HepG2 (cell line): ENCODE results near the gene GRB2. TPM values are rescaled to one million over a fixed set of nuclear protein-coding genes. Genes with fewer than 3 reads are reported as not detected.

Source experiments
- ATAC-seq: fragments of 200-7000 bp; cut with Tn5 transposase; 3 replicates; pipeline ENCODE4 v1.9.1; 2020; ENCODE audit warnings: mild to moderate bottlenecking, moderate library complexity
- BruUV-seq: library from RNA; stranded (reverse); fragments of 400-500 nt; replicated peaks from 2 replicates; lab custom pipeline; 2021; lab: Mats Ljungman, UMichigan
- CTCF ChIA-PET: fragments of 300-600 bp; formaldehyde crosslinking; extraction: SDS; loops from one replicate; lab custom pipeline; 2021; ENCODE audit warnings: low total read pairs, inconsistent platforms, low intra/inter-chr PET ratio; lab: Yijun Ruan, JAX
- POLR2A ChIA-PET: fragments of 350-600 bp; sonication (Branson Sonifier 250); formaldehyde crosslinking; loops from one replicate; lab custom pipeline; 2020; ENCODE audit warnings: antibody characterized with exemption, inconsistent platforms; lab: Yijun Ruan, JAX
- DNase-seq: peaks from one replicate; pipeline ENCODE4 v3.0.0-alpha.2; 2015; ENCODE audit warnings: low spot score
- FAIRE-seq: peaks from 3 replicates; lab custom pipeline; 2011; peaks lifted over from hg19 to GRCh38; lab: Jason Lieb, UNC
- H2AFZ ChIP-seq: one replicate; pipeline ENCODE4 v1.6.1; 2011; ENCODE audit warnings: low read length, inconsistent platforms
- H3K27ac ChIP-seq: fragments of 300-600 bp; 3 replicates; pipeline ENCODE4 v1.8.0; 2011; ENCODE audit warnings: mixed run types, mild to moderate bottlenecking, mixed read lengths, low read length, inconsistent platforms; ENCODE audit not compliant: insufficient read depth; ENCODE audit errors: extremely low read length
- H3K27me3 ChIP-seq, 2 experiments: fragments of 200-600 bp in 1 of 2; 2 replicates in 1 of 2; 3 replicates in 1 of 2; pipeline versions ENCODE4 v1.6.0 to v1.8.0; 2011; ENCODE audit warnings: low read length in 2 of 2, mild to moderate bottlenecking in 2 of 2, moderate library complexity in 2 of 2, inconsistent platforms in 1 of 2; ENCODE audit not compliant: insufficient read depth in 2 of 2, control insufficient read depth in 1 of 2
- H3K36me3 ChIP-seq, 2 experiments: fragments of 200-600 bp in 1 of 2; replicated peaks in 1 of 2; 2 replicates in 1 of 2; 3 replicates in 1 of 2; pipeline versions ENCODE4 v1.5.1 to v1.8.0; 2011; ENCODE audit warnings: low read length in 2 of 2, inconsistent platforms in 1 of 2; ENCODE audit not compliant: insufficient read depth in 2 of 2, control insufficient read depth in 1 of 2
- H3K4me1 ChIP-seq: 2 replicates; pipeline ENCODE4 v1.5.1; 2012; ENCODE audit warnings: low read length, inconsistent platforms; ENCODE audit not compliant: insufficient read depth
- H3K4me2 ChIP-seq: 2 replicates; pipeline ENCODE4 v1.6.0; 2011; ENCODE audit warnings: low read depth, low read length, inconsistent platforms
- H3K4me3 ChIP-seq, 3 experiments: fragments of 200-600 bp in 1 of 3; sonication (generic), shearing (Covaris generic) in 1 of 3; replicated peaks in 1 of 3; 2 replicates each; pipeline ENCODE4 v1.5.1; 2011 to 2016; ENCODE audit warnings: low read length in 3 of 3, inconsistent platforms in 2 of 3, low read depth in 2 of 3, mild to moderate bottlenecking in 2 of 3, control low read depth in 1 of 3, mixed read lengths in 1 of 3; ENCODE audit not compliant: insufficient read depth in 1 of 3
- H3K79me2 ChIP-seq: one replicate; pipeline ENCODE4 v1.6.1; 2011; ENCODE audit warnings: low read length, inconsistent platforms; ENCODE audit not compliant: insufficient read depth
- H3K9ac ChIP-seq: 2 replicates; pipeline ENCODE4 v1.6.0; 2011; ENCODE audit warnings: mild to moderate bottlenecking, low read depth, low read length, inconsistent platforms; ENCODE audit not compliant: insufficient read depth
- H3K9me3 ChIP-seq: 2 replicates; pipeline ENCODE4 v1.5.1; 2012; ENCODE audit warnings: mild to moderate bottlenecking, low read length
- H4K20me1 ChIP-seq: 2 replicates; pipeline ENCODE4 v1.6.0; 2011; ENCODE audit warnings: inconsistent platforms, mild to moderate bottlenecking, low read length, moderate library complexity; ENCODE audit not compliant: insufficient read depth
- ATF1 ChIP-seq: IDR thresholded peaks from 2 replicates; pipeline ENCODE4 v1.6.1; 2016; ENCODE audit warnings: mild to moderate bottlenecking, control low read depth
- CHCHD3 ChIP-seq: sonication (generic); formaldehyde crosslinking; IDR thresholded peaks from 2 replicates; pipeline ENCODE4 v1.8.0; 2022; ENCODE audit warnings: mild to moderate bottlenecking, missing genetic modification reagents, moderate library complexity
- HIVEP1 ChIP-seq: sonication (generic); formaldehyde crosslinking; IDR thresholded peaks from 2 replicates; pipeline ENCODE4 v1.4.0; 2020; ENCODE audit warnings: mild to moderate bottlenecking, missing genetic modification reagents
- KDM6A ChIP-seq: IDR thresholded peaks from 2 replicates; pipeline ENCODE4 v1.6.1; 2016; ENCODE audit warnings: low read depth
- KLF15 ChIP-seq: sonication (generic); formaldehyde crosslinking; IDR thresholded peaks from 2 replicates; pipeline ENCODE4 v1.8.1; 2023; ENCODE audit warnings: borderline replicate concordance, mild to moderate bottlenecking, inconsistent platforms, missing genetic modification reagents, mixed read lengths
- MAFK ChIP-seq, 2 experiments: IDR thresholded peaks in 1 of 2; conservative IDR thresholded peaks in 1 of 2; 2 replicates each; pipeline ENCODE4 v1.6.1; 2011; ENCODE audit warnings: improper control_type of control experiment in 2 of 2, low read length in 2 of 2
- MEIS2 ChIP-seq: sonication (generic); formaldehyde crosslinking; IDR thresholded peaks from 2 replicates; pipeline ENCODE4 v1.9.0; 2021; ENCODE audit warnings: mild to moderate bottlenecking, missing genetic modification reagents
- NFKB2 ChIP-seq: sonication (generic); formaldehyde crosslinking; IDR thresholded peaks from 2 replicates; pipeline ENCODE4 v1.4.0; 2020; ENCODE audit warnings: missing genetic modification reagents, borderline replicate concordance
- PHF21A ChIP-seq: sonication (generic); formaldehyde crosslinking; IDR thresholded peaks from 2 replicates; pipeline ENCODE4 v1.5.0; 2020; ENCODE audit warnings: mild to moderate bottlenecking, missing genetic modification reagents
- SMAD1 ChIP-seq: sonication (generic); formaldehyde crosslinking; IDR thresholded peaks from 2 replicates; pipeline ENCODE4 v1.4.0; 2020; ENCODE audit warnings: missing genetic modification reagents, low read depth, mild to moderate bottlenecking, borderline replicate concordance
- SRSF4 ChIP-seq: fragments of 200-400 bp; formaldehyde crosslinking; IDR thresholded peaks from one replicate; pipeline ENCODE4 v1.6.1; 2018; ENCODE audit warnings: mild to moderate bottlenecking, low read depth, low read length, moderate library complexity; ENCODE audit not compliant: poor library complexity, severe bottlenecking
- YEATS2 ChIP-seq: sonication (generic); formaldehyde crosslinking; IDR thresholded peaks from 2 replicates; pipeline ENCODE4 v1.4.0; 2020; ENCODE audit warnings: missing genetic modification reagents, borderline replicate concordance
- ZFP82 ChIP-seq: sonication (generic); formaldehyde crosslinking; IDR thresholded peaks from 2 replicates; pipeline ENCODE4 v1.5.1; 2020; ENCODE audit warnings: mild to moderate bottlenecking, missing genetic modification reagents, borderline replicate concordance
- ZNF33A ChIP-seq: sonication (generic); formaldehyde crosslinking; IDR thresholded peaks from 2 replicates; pipeline ENCODE4 v1.5.1; 2020; ENCODE audit warnings: missing genetic modification reagents, mild to moderate bottlenecking, moderate library complexity, borderline replicate concordance
- ZNF562 ChIP-seq: sonication (generic); formaldehyde crosslinking; IDR thresholded peaks from 2 replicates; pipeline ENCODE4 v1.8.0; 2022; ENCODE audit warnings: missing genetic modification reagents, borderline replicate concordance
- WGBS: methylation state at CpG from one replicate; pipeline ENCODE4 v1.1.6; 2017; ENCODE audit warnings: low lambda C conversion rate; 5-methylcytosine and 5-hydroxymethylcytosine counted together
- in situ Hi-C: cut with HindIII; loops from 2 replicates; pipeline ENCODE4 v1.10.0; 2017; ENCODE audit warnings: low pct_unique_long_range_greater_than_20kb; ENCODE audit not compliant: extremely low pct_ligation_motif_present
- intact Hi-C: fragments of 100-400 bp; cut with micrococcal nuclease; formaldehyde crosslinking; loops from one replicate; pipeline ENCODE4 v1.10.0; 2022; ENCODE audit not compliant: unreplicated experiment
- polyA plus RNA-seq, 8 experiments: library from polyadenylated mRNA; depleted of rRNA in 3 of 8; stranded (reverse) in 7 of 8; unstranded in 1 of 8; fragments of >200 nt; fragmentation: Illumina TruSeq in 4 of 8; extraction: Trizol in 4 of 8; gene quantifications; 2 replicates each; pipeline versions ENCODE4 v1.2.1 to v1.2.3, GENCODE V29; 2011 to 2016; ENCODE audit warnings: low read depth in 4 of 8, missing spikeins in 1 of 8, mixed read lengths in 1 of 8; ENCODE audit not compliant: insufficient read depth in 1 of 8
- total RNA-seq, 5 experiments: library from RNA; depleted of rRNA; stranded (reverse); fragments of >200 nt; fragmentation: Illumina TruSeq; extraction: Trizol; gene quantifications; 2 replicates each; pipeline ENCODE4 v1.2.3, GENCODE V29; 2016; ENCODE audit warnings: low read depth in 1 of 5
- TF ChIP-seq, protein P1 (sequence below): IDR thresholded peaks from 2 replicates; pipeline ENCODE4 v1.6.1; 2012; ENCODE audit warnings: low read depth, low read length, improper control_type of control experiment
- TF ChIP-seq, protein P2 (sequence below): sonication (generic); formaldehyde crosslinking; IDR thresholded peaks from 2 replicates; pipeline ENCODE4 v1.8.0; 2022; ENCODE audit warnings: mild to moderate bottlenecking, missing genetic modification reagents, moderate library complexity
- TF ChIP-seq, protein P3 (sequence below): sonication (generic); formaldehyde crosslinking; IDR thresholded peaks from 2 replicates; pipeline ENCODE4 v1.8.0; 2022; ENCODE audit warnings: mild to moderate bottlenecking, missing genetic modification reagents, borderline replicate concordance
- TF ChIP-seq, protein P4 (sequence below): sonication (generic); formaldehyde crosslinking; IDR thresholded peaks from 2 replicates; pipeline ENCODE4 v1.4.0; 2020; ENCODE audit warnings: missing genetic modification reagents
- TF ChIP-seq, protein P5 (sequence below): sonication (generic); formaldehyde crosslinking; IDR thresholded peaks from 2 replicates; pipeline ENCODE4 v1.8.1; 2023; ENCODE audit warnings: missing genetic modification reagents, inconsistent platforms, borderline replicate concordance

The GRB2 gene
- total and polyA plus RNA-seq, 2 of the 13 experiments (the other 11 are each of a cell fraction or from before 2014, with no cell fraction given) = 84.6 to 92.3 TPM

DNA sequence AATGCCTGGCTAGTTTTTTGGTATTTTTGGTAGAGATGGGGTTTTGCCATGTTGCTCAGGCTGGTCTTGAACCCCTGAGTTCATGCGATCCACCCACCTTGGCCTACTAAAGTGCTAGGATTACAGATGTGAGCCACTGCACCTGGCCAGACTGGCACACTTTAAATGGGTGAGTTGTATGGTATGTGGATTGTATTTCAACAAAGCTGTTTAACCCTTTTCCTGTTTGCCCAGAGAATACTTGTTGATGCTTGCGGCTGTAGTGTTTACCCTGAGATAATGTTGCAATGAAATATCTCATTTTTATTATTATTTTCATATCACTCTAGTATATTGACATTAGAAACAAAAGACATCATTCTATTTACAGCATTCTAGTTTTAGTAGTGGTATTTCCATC, 33.8 kb upstream of the GRB2 start:
- in situ Hi-C loops (no loop called here), intact Hi-C loops (no loop called here)
- 43% methylated on average over 2 of the region's 2 CpGs for WGBS
- H3K9ac ChIP-seq = no peak overlapping the region
- no peak overlapping the region for H2AFZ ChIP-seq
- H4K20me1 ChIP-seq = no peaks in the 10 kb centered on the region
- no peaks in the 10 kb centered on the region for H3K9me3 ChIP-seq
- BruUV-seq = no TSS peak
- no peak overlapping the region for H3K4me3 ChIP-seq
- ATAC-seq (no peak), FAIRE-seq (no peak), DNase-seq (no peak)
- ChIA-PET CTCF (no interaction called here), POLR2A (no interaction called here)
- H3K79me2 ChIP-seq = no peaks in the 10 kb centered on the region
- H3K4me2 ChIP-seq = no peak overlapping the region
- TF ChIP-seq ATF1 (no peak), KDM6A (CRISPR knock-in tag) (no peak), NFKB2 (CRISPR knock-in tag) (no peak), ZNF562 (no peak), ZFP82 (CRISPR knock-in tag) (no peak), KLF15 (CRISPR knock-in tag) (no peak), YEATS2 (CRISPR knock-in tag) (no peak), SRSF4 (no peak), CHCHD3 (CRISPR knock-in tag) (no peak), HIVEP1 (CRISPR knock-in tag) (no peak), MEIS2 (CRISPR knock-in tag) (no peak), PHF21A (CRISPR knock-in tag) (no peak), ZNF33A (CRISPR knock-in tag) (no peak), MAFK (conservative IDR thresholded peaks at IDR 0.05 in 1 of 2, IDR thresholded peaks at IDR 0.05 in 1 of 2; ENCODE audit: low read length in 2 of 2) (no peak), SMAD1 (no peak)
- TF ChIP-seq, protein P1, sequence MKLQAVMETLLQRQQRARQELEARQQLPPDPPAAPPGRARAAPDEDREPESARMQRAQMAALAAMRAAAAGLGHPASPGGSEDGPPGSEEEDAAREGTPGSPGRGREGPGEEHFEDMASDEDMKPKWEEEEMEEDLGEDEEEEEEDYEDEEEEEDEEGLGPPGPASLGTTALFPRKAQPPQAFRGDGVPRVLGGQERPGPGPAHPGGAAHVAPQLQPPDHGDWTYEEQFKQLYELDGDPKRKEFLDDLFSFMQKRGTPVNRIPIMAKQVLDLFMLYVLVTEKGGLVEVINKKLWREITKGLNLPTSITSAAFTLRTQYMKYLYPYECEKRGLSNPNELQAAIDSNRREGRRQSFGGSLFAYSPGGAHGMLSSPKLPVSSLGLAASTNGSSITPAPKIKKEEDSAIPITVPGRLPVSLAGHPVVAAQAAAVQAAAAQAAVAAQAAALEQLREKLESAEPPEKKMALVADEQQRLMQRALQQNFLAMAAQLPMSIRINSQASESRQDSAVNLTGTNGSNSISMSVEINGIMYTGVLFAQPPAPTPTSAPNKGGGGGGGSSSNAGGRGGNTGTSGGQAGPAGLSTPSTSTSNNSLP = no peak
- TF ChIP-seq, protein P2, sequence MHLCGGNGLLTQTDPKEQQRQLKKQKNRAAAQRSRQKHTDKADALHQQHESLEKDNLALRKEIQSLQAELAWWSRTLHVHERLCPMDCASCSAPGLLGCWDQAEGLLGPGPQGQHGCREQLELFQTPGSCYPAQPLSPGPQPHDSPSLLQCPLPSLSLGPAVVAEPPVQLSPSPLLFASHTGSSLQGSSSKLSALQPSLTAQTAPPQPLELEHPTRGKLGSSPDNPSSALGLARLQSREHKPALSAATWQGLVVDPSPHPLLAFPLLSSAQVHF = no peak
- TF ChIP-seq, protein P3, sequence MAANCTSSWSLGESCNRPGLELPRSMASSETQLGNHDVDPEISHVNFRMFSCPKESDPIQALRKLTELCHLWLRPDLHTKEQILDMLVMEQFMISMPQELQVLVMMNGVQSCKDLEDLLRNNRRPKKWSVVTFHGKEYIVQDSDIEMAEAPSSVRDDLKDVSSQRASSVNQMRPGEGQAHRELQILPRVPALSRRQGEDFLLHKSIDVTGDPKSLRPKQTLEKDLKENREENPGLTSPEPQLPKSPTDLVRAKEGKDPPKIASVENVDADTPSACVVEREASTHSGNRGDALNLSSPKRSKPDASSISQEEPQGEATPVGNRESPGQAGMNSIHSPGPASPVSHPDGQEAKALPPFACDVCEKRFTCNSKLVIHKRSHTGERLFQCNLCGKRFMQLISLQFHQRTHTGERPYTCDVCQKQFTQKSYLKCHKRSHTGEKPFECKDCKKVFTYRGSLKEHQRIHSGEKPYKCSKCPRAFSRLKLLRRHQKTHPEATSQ (CRISPR knock-in tag) = no peak
- TF ChIP-seq, protein P4, sequence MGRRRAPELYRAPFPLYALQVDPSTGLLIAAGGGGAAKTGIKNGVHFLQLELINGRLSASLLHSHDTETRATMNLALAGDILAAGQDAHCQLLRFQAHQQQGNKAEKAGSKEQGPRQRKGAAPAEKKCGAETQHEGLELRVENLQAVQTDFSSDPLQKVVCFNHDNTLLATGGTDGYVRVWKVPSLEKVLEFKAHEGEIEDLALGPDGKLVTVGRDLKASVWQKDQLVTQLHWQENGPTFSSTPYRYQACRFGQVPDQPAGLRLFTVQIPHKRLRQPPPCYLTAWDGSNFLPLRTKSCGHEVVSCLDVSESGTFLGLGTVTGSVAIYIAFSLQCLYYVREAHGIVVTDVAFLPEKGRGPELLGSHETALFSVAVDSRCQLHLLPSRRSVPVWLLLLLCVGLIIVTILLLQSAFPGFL (CRISPR knock-in tag) = no peak
- TF ChIP-seq, protein P5, sequence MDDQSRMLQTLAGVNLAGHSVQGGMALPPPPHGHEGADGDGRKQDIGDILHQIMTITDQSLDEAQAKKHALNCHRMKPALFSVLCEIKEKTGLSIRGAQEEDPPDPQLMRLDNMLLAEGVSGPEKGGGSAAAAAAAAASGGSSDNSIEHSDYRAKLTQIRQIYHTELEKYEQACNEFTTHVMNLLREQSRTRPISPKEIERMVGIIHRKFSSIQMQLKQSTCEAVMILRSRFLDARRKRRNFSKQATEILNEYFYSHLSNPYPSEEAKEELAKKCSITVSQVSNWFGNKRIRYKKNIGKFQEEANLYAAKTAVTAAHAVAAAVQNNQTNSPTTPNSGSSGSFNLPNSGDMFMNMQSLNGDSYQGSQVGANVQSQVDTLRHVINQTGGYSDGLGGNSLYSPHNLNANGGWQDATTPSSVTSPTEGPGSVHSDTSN = no peak
- H3K36me3 ChIP-seq = no peaks in the 10 kb centered on the region
- H3K27me3 ChIP-seq = no peaks in the 10 kb centered on the region
- no peak overlapping the region for H3K27ac ChIP-seq
- peaks cover 75% of the 10 kb centered on the region for H3K4me1 ChIP-seq
